Head of caudate nucleus (tissue), 42 donors: ENCODE results near the gene IL26.

Experiments used
- DNase-seq, 42 donors: peaks; one replicate each; pipeline versions ENCODE4 v3.0.0 to v3.0.0-alpha.2; 2020 to 2021; ENCODE audit warnings: mixed read lengths in 7 of 42
- intact Hi-C: fragments of 100-400 bp; cut with DNase I; formaldehyde crosslinking; loops from one replicate; pipeline ENCODE4 v1.15.0; 2022

The IL26 gene

DNA sequence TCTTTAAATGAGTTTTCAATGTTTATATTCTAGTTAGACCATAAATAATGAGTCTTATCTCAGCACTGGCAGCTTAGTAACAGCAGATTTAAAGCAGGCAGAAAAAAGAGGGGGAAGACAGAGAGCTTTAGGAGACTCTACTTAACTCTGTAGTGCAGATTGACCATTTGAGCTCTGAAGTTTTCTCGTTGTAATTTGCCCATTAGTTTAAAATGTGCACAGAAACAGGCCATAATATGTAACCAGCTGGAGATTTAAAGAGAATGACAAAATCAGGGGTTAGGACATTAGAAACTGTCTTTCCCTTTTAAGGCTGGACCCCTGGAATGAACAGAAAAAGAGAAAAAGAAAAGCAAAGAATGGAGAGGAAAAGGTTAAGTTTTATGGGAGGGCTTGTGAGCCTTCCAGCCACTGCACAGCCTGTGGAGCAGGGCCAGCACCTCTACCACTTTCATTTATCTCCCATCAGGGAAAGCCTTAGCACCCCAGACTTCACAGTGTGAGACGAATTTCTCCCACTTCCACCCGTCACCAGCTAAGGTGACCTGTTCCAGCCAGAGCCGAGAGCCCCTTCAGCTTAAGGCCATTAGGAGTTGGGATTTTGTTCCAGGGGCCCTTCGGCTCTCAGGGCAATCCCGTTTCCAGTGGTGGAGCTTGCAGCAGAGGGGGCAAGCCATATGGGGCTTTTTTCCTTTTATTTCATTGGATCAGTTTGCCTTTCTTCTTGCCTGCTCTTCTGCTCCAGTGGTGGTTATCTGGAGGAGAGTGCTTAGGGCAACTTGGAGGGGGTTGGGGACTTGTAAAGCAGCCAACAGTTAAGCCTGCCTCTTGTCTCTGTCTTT, 19.8 kb upstream of the IL26 start:
- no peak for DNase-seq
- intact Hi-C loops, result no loop called here

DNA sequence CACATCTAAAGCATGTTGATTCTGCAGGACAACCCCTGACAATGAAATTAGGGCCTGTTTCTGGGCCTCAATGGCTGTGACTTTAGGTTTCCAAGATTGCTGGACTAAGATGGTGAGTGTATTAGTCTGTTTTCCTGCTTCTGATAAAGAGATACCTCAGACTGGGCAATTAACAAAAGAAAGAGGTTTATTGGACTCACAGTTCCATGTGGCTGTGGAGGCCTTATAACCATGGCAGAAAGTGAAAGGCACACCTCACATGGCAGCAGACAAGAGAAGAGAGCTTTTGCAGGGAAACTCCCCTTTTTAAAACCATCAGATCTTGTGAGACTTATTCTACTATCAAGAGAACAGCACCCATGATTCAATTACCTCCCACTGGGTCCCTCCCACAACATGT, 17.2 kb upstream of the IL26 start:
- intact Hi-C loops, result no loop called here
- no peak for DNase-seq

DNA sequence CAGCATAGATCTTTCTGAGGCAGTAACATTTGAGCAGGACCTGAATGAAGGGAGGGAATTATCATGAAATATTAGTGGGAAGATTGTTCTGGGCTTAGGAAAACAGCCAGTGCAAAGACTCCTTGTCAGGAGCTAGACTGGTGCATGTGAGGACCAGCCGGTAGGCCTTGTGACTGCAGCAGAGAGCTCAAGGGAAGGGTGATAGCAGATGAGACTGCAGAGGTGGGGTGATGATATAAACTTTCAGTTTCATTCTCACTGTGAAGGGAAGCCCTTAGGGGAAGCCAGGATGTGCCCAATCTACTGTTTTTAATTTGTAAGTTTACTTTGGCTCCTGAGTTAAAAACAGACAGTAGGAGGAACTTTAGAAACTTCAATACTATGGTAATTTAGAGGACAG, 15.4 kb upstream of the IL26 start:
- intact Hi-C loops, result no loop called here
- DNase-seq, result no peak

DNA sequence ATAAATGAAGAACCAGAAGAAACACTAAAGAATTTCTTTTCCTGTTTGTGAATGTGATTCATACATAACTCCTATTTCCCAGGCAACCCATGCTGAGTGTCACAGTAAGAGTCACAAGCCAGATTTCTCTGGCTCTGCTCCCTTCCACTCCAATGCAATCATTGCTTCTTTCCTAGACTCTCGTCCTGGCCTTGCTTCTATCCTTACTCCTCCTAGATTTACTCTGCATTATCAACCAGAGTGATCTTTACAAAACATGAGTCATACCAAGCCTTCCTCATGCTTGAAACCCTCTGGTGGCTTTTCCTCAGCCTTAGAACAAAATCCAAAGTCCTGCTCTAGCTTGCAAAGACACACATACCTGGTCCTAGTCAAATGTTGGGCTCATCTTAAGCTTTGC, 14.5 kb upstream of the IL26 start:
- intact Hi-C loops, result no loop called here
- peak in 2 of 42 donors; percentile 11 to 19 for DNase-seq

DNA sequence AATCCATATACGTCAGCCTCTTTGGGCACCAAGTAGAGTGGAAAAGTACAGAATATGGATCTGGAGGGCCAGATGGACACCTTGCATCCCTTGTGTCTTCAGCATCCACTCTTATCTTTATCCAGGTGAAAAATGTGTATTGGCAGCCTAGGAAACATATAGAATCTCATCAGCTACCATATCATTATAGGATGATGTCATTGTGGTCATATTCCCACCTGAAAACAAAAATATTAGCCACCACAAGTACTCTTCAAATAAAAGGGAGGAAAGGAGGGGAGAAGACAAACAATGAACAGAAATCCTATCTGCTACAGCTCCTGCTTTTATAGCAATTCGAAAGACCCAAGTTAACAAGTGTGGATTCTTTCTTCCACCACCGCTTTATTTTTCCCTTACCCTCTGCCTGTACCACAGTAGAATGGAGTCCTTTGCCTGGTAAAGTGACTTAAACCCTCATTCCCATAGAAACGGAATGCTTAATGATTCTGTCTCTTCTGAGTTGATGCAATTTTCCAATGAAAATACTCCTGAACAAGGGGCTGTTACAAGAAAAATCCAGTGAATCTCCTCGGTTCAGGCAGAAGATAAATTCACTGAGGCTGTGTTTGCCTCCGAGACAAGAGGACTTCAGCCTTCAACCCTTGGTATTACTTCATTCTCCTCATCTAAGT, 13.8 kb upstream of the IL26 start:
- no peak for DNase-seq
- intact Hi-C loops, result no loop called here

DNA sequence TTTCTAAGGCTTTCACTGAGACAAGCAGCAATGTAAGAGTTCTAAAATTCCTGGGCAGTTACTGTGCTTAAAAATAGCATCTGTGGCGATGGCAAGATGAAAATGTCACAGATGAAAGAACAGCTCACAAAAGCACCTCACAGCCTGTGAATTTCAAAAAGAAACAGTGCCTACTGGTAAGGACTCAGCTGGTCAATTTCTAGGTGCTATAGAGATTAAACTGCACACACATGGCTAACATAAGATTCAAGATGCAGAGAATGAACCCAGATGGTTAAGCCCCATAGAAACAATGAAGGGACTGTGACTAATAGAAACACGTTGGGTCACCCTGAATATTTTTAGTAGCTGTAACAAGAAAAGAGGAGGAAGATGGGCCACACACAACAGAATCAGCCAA, 12.0 kb upstream of the IL26 start:
- DNase-seq, result no peak

DNA sequence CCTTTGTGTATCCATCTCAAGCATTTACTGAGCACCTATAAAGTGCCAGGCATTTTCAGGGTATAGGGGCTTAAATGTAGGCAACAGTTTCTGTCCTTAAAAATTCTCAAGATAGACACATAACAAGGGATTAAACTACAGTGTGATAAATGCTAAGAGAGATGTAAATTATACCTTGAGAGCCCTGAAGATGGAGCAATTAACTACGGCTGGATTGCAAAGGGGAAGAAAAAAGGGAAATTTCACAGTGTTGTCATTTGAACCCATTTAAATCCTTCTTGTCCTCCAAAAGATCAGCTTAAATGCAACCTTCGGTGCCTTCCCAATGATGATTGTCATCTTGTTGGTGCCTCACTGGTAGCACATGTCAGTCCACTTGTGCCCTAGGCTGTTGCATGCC, 11.5 kb upstream of the IL26 start:
- DNase-seq, result no peak
- intact Hi-C loops, result no loop called here

More for the DNA sequence above, 12.0 kb upstream of the IL26 start:
- intact Hi-C loops, result no loop called here

DNA sequence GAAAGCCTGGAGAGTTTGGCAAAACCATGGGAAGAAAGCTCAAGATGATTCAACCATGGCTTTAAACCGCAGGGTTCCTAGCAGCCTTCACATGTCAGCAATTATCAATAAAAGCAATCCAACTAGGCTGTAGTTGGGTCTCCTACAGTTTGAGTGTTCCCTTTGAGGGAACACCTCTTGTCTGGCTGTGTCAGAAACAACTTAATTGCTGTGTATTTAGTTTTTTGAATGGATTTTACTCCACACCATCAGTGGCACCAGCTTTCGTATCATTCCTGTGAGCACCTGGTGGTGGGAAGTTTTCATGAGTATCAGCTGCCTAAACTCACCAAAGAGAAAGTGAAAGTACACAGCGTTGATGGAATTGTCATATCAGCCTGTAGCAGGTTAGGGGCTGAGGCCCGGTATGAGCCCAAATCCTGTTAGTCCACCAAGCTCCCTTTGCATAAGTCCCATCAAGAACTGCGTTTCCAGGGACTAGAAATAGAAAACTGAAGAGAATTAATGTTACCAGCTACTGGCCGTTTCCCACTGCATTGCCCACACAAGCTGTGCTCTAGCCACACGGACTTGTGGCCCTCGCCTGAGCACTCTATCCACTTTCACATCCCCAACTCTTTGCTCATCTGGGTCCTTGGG, 10.9 kb upstream of the IL26 start:
- intact Hi-C loops, result no loop called here
- DNase-seq, result no peak

DNA sequence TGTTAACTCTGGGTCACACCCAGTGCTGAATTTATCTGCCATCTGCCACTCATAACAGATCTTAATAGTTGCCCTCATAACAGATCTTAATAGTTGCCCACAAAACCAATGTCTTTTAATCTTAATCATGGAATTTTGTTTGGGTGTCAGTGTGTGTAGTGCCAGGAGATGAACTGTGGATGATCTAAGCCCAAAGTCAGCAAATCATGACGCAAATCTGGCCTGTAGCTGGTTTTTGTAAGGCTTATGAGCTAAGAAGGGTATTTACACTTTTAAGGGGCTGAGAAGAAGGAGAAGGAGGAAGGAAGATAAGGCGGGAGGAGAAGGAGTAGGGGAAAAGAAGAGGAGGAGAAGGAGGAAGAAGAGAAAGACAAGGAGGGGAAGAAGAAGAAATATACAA, 10.0 kb upstream of the IL26 start:
- intact Hi-C loops, result no loop called here
- DNase-seq, result no peak

DNA sequence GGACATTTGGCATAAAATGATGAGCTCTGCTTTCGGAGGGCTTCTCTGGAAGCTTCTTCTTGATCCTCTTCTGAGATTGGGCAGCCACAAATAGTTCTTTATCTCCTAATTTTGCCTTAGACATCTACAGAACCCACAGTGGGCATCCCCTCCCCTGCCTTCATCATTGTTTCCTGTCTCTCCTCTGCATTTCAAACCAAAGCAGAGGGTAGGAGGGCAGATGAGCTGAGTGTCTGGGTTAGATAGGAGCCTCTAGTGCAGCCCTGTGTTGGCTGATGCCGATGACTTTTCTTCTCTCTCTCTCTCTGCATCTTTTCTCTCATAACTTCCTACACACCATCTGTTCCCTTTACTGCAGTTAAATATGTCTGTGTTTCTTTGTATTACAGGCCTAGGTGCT, 8.5 kb upstream of the IL26 start:
- no peak for DNase-seq
- intact Hi-C loops, result no loop called here

DNA sequence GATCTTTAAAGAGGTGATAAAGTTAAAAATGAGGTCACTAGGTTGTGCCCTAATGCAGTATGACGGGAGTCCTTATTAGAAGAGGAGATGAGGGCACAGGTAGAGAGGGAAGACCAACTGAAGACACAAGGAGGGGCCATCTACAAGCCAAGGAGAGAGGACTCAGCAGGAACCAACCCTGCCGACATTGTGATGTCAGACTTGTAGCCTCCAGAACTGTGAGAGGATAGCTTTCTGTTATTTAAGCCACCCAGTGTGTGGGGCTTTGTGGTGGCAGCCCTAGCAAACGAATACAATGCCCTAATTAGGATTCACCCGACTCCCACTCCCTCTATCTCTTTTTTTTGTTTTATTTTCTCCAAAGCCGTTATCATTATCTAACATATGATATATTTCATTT, 7.9 kb upstream of the IL26 start:
- DNase-seq, result no peak
- intact Hi-C loops, result no loop called here

DNA sequence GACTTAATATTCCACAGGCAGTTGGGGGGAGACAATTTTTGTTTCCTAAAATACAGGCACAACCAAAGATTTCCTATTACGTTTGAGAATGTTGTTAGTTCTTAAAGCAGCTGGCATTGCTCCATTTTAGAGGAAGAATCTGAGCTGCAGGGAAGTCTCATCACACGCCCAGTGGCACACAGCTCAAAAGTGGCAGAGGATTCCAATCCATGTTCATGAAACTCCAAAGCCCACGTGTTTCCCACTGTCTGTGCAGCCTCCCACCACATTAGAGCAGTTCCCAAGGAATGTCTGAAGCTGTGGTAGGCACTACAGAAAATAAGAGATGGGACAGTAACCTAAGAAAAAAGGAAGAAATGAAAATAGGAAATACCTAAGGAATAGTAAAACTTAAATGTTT, 6.1 kb upstream of the IL26 start:
- no peak for DNase-seq
- intact Hi-C loops, result no loop called here

DNA sequence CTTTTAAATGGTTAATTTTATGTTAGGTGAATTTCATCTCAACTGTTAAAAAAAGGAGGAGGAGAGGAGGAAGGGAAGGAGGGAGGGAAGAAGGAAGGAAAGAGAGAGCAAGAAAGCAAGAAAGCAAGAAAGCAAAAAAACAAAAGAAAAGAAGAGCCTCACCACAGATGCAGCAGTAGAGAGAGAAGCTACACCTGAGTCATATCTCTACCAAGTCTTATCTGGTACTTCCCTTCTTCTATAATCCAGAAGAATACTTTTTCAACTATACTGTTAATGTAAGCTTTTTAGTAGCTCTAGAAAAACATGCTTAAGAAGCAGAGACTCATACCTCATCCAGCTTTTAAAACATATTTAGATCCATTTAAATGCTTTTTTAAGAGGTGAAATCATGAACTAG, 5.6 kb upstream of the IL26 start:
- intact Hi-C loops, result no loop called here
- DNase-seq, result no peak

DNA sequence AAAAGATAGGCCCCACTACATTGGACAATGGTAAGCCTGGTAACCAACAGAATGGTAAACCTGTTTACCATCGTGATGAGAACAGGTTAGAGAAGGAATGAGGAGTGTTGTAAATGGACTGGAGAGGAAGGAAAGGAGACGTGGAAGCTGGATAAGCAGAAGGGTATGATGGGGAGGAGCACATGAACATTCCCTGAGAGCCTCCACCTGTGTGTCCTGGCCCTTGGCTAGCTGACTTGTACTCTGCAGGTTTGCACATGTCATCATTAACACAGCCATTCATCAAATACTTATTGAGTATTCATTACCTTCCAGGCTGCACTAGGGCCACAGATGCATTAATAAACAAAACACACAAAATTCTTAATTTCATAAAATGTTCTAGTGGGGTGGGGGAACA, 4.3 kb upstream of the IL26 start:
- intact Hi-C loops, result loop anchor here (10.0 kb wide), 1 partner anchor 185 kb away; no protein-coding TSS in a partner anchor
- no peak for DNase-seq

DNA sequence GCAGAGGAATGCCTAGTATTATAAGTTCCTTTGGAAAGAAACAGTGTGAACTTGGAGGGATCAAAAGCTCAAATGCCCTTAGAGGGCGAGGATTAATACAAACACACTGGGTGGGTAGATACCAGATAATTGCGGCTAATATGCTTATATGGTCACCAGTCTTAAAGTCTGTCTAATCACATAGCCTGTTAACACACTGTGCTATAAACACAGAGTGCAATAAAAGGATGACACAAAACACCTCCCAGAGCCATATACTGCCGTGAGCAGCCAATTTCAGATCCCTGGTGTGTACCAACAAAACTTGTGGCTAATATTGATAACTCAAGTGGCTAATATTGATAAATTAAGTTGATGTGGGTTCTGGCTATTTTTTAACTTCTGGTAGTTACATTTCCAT, 1.7 kb upstream of the IL26 start:
- no peak for DNase-seq
- intact Hi-C loops, result loop anchor here (10.0 kb wide), 1 partner anchor 183 kb away; no protein-coding TSS in a partner anchor

DNA sequence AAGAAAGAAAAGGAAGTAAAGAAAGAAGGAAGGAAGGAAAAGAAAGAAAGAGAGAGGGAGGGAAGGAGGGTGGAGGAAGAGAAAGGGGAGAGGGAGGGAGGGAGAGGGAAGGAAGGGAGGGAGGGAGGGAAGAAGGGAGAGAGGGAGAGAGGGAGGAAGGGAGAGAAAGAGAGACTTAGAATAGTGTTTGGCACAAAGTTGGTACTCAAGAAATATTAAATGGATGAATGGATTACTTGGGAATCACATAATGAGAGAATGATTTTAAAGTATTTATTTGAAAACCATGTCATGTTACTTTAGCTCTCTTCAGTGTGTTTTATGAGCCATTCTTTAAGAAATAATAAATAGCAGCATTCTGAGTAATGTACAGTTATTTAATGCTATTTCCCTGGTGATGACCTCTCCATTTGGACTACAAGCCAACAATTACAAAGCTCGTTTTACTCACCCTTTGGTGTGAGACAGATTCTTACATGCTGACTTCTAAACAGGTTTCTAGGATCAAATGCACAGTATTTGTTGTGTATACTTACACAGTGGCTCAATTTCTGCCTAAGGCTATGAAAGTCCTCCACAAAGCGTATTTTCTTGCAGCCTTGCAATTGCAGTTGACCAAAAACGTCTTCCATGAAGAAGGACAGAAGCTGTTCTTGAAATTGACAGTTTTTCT, 861 bp downstream of the IL26 start:
- no peak for DNase-seq
- intact Hi-C loops, result loop anchor here (10.0 kb wide), 1 partner anchor 180 kb away; no protein-coding TSS in a partner anchor

DNA sequence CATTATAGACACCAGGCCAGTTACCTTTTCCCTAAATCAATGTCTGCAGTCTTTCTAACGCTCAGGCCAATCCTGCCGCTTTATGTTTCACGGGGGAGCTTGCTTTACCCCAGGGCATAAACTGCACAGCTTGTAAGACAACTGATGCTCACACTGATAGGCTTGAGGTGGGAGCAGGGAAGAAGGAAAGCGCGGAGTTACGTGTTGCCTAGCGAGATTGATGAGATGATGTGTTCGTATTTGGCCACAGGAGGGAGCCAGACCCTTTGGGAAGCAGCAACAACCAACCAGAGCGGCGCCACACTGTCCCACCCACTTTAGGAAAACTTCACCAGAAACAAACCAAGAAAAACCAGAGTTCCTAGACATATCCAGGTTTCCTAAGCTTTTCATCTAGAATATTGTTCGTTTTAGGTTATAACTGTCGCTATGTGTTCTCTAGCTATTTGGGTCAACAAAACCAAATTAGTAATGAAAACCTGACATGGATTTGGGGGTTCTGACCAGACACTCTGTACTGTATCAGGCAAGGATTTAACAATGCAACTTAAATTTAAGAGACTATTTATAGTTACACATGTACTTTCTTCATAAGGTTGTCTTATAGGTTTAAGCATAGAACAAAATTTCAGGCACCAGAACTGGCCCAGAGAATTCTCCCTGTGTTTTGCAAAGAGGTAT, 2.4 kb downstream of the IL26 start:
- intact Hi-C loops, result loop anchor here (2.0 to 10.0 kb wide), 2 partner anchors 94 to 178 kb away; no protein-coding TSS in a partner anchor
- DNase-seq, result peak; percentile 56 to 92 (median 82)

DNA sequence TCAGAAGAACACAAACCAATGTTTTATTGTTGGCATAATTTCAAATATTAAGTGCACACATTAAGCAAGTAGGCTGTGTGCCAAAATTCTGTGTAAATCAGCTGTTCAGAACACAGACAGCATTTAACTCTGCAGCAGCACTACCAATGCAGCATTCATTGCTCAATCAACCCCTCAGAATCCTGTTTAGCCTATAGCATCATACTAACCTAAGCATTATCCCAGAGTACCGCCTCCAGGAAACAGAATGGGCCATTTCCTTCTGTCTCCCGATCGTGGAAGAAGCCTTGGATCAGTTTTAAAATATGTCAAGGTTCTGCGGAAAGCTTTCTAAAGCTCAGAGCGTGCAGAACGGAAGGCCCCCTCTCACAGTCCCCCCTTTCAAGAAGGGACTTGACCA, 3.3 kb downstream of the IL26 start:
- no peak for DNase-seq
- intact Hi-C loops, result loop anchor here (2.0 to 10.0 kb wide), 2 partner anchors 94 to 178 kb away; no protein-coding TSS in a partner anchor

DNA sequence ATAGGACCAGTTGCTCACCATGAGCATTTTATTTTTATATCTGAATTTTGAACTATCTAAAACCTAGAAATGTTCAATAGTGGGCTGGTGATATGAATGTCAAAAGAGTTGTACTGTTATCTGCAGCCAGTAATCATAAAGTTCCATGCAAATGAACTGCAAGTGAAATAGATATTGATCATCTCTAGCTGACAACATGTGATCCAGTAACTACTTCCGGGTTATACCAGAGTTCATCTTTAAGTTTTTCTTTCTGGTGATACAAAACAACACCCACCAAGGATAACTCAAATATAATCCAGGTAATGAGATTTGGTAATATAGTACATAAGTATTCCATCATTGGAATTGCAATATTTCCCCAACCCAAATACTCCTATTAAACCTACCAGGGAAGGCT, 4.1 kb downstream of the IL26 start:
- DNase-seq, result no peak
- intact Hi-C loops, result loop anchor here (10.0 kb wide), 1 partner anchor 177 kb away; no protein-coding TSS in a partner anchor
